IPS-15b (cell line): ENCODE data around the gene KRTAP10-7.
"Not testable (repeated sequence)": the region's sequence is repeated elsewhere in the genome, so short reads cannot be mapped to it uniquely, and the experiment has no call there.

Experiments used
- H3K27me3 ChIP-seq: one replicate; pipeline ENCODE4 v1.6.1; 2013; ENCODE audit warnings: low read length; ENCODE audit not compliant: control insufficient read depth, insufficient read depth
- H3K36me3 ChIP-seq: one replicate; pipeline ENCODE4 v1.6.1; 2013; ENCODE audit warnings: low read length; ENCODE audit not compliant: control insufficient read depth, insufficient read depth
- H3K4me1 ChIP-seq: one replicate; pipeline ENCODE4 v1.6.1; 2013; ENCODE audit warnings: mild to moderate bottlenecking, low read length; ENCODE audit not compliant: control insufficient read depth, insufficient read depth
- H3K4me3 ChIP-seq: one replicate; pipeline ENCODE4 v1.5.1; 2013; ENCODE audit warnings: low read depth, low read length
- H3K9ac ChIP-seq: one replicate; pipeline ENCODE4 v1.6.1; 2013; ENCODE audit warnings: low read depth, mild to moderate bottlenecking, low read length
- H3K9me3 ChIP-seq: one replicate; pipeline ENCODE4 v1.6.1; 2013; ENCODE audit warnings: mild to moderate bottlenecking, low read length; ENCODE audit not compliant: control insufficient read depth, insufficient read depth

KRTAP10-7 gene, protein sequence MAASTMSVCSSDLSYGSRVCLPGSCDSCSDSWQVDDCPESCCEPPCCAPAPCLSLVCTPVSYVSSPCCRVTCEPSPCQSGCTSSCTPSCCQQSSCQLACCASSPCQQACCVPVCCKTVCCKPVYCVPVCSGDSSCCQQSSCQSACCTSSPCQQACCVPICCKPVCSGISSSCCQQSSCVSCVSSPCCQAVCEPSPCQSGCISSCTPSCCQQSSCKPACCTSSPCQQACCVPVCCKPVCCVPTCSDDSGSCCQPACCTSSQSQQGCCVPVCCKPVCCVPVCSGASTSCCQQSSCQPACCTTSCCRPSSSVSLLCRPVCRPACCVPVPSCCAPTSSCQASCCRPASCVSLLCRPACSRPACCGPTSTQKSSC

GRCh38 chr21:44600118-44600978 is at the start of gene KRTAP10-7:
Gene KRTAP10-7 (plus strand): TSS chr21:44600597. CDS start chr21:44600622, 25 bp downstream.
- not testable (repeated sequence) for H3K4me1 ChIP-seq, H3K4me3 ChIP-seq

DNA sequence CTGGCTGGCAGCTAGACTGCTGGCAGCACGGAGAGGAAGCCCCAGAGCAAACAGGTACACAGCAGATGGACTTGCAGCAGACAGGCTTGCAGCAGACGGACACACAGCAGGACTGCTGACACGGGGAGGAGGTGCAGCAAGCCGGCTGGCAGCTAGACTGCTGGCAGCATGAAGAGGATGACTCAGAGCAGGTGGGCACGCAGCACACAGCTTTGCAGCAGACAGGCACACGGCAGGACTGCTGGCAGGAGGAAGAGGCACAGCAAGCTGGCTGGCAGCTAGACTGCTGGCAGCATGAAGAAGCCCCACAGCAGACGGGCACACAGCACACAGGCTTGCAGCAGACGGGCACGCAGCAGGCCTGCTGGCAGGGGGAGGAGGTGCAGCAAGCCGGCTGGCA is 49.6 kb upstream of the KRTAP10-7 start:
- H3K9me3 ChIP-seq = no peaks in the 10 kb centered on the region
- no peak overlapping the region for H3K9ac ChIP-seq
- H3K4me1 ChIP-seq = peaks cover 20% of the 10 kb centered on the region
- H3K4me3 ChIP-seq = no peak overlapping the region
- peaks cover 2% of the 10 kb centered on the region for H3K36me3 ChIP-seq
- no peaks in the 10 kb centered on the region for H3K27me3 ChIP-seq

More at GRCh38 chr21:44600118-44600978, at the start of gene KRTAP10-7:
- not testable (repeated sequence) for H3K36me3 ChIP-seq, H3K27me3 ChIP-seq, H3K9me3 ChIP-seq, H3K9ac ChIP-seq

GRCh38 chr21:44551340-44551961 is 48.9 kb upstream of the KRTAP10-7 start, which contains the start of gene KRTAP10-2:
Gene KRTAP10-2 (minus strand): TSS chr21:44551505. CDS start chr21:44551458, 47 bp downstream.
- Histone ChIP-seq H3K4me1 (peaks cover 20% of the 10 kb centered on the region), H3K9ac (no peak within 1 kb of the TSS), H3K9me3 (no peaks in the 10 kb centered on the region), H3K27me3 (no peaks in the 10 kb centered on the region), H3K36me3 (peaks cover 2% of the 10 kb centered on the region), H3K4me3 (no peak within 1 kb of the TSS)

DNA sequence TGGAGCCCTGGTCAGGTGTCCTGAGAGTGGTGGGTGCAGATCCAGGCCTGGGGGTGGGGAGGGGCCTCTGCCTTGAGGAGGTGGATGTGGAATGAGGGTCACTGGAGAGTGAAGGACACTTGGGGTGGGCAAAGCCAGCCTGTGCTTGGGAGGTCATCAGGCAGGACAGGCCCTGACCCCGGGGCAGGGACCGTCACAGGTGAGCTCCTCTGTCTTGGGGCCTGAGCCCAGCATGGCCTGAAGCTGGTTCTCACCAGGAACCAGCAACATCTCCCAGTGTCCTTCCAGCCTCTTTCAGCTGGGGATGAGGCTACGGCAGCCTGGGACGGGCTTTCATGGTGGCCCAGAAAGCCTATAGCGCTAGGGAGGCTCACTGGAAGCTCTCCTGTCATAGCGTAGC is 48.3 kb upstream of the KRTAP10-7 start:
- Histone ChIP-seq H3K4me3 (no peak overlapping the region), H3K36me3 (peaks cover 2% of the 10 kb centered on the region), H3K4me1 (peaks cover 20% of the 10 kb centered on the region), H3K9me3 (no peaks in the 10 kb centered on the region), H3K27me3 (no peaks in the 10 kb centered on the region), H3K9ac (no peak overlapping the region)

- no peaks in the 10 kb centered on the region for H3K9me3 ChIP-seq
- H3K36me3 ChIP-seq = peaks cover 2% of the 10 kb centered on the region
- peaks cover 19% of the 10 kb centered on the region for H3K4me1 ChIP-seq
- no peak overlapping the region for H3K9ac ChIP-seq
- H3K27me3 ChIP-seq = no peaks in the 10 kb centered on the region
- H3K4me3 ChIP-seq = no peak overlapping the region
These were observed 47.7 kb upstream of the KRTAP10-7 start for GRCh38 chr21:44552681-44553080.

GRCh38 chr21:44555200-44555875 is 45.1 kb upstream of the KRTAP10-7 start:
- no peaks in the 10 kb centered on the region for H3K27me3 ChIP-seq
- peaks cover 2% of the 10 kb centered on the region for H3K36me3 ChIP-seq
- no peak overlapping the region for H3K4me3 ChIP-seq
- H3K4me1 ChIP-seq = peaks cover 6% of the 10 kb centered on the region
- H3K9ac ChIP-seq = no peak overlapping the region
- H3K9me3 ChIP-seq = no peaks in the 10 kb centered on the region

GRCh38 chr21:44556879-44557278 is 43.5 kb upstream of the KRTAP10-7 start:
- Histone ChIP-seq H3K9me3 (no peaks in the 10 kb centered on the region), H3K9ac (no peak overlapping the region), H3K4me1 (peaks cover 3% of the 10 kb centered on the region), H3K4me3 (no peak overlapping the region), H3K27me3 (no peaks in the 10 kb centered on the region), H3K36me3 (peaks cover 2% of the 10 kb centered on the region)

GRCh38 chr21:44557491-44558328 is 42.7 kb upstream of the KRTAP10-7 start:
- H3K27me3 ChIP-seq = no peaks in the 10 kb centered on the region
- no peak overlapping the region for H3K4me3 ChIP-seq
- no peak overlapping the region for H3K9ac ChIP-seq
- H3K4me1 ChIP-seq = peaks cover 3% of the 10 kb centered on the region
- H3K36me3 ChIP-seq = no peaks in the 10 kb centered on the region
- H3K9me3 ChIP-seq = no peaks in the 10 kb centered on the region

GRCh38 chr21:44558329-44558675 is 42.1 kb upstream of the KRTAP10-7 start:
- H3K4me1 ChIP-seq, H3K36me3 ChIP-seq, H3K9ac ChIP-seq, H3K4me3 ChIP-seq, H3K27me3 ChIP-seq, H3K9me3 ChIP-seq: not testable (repeated sequence)

DNA sequence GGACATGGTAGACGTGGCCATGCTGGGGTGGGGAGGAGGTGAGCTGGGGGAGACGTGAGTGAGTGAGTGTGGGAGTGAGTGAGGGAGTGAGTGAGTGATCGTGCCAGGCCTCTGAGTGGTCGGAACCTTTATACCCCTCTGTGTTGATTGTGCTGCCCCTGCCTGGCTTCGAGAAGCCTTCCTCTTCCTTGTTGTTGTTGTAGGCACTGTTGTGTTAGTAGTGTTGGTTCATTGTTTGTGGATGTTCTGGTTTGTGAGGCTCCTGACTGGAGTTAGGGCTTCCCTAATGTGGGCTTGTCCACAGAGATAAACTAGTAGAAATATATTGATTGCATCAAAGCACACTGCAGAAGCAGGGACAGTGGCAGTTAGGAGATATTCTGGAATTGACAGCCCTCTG is 41.7 kb upstream of the KRTAP10-7 start, which contains the start of gene KRTAP10-3:
TSS of gene KRTAP10-3 (minus strand) at position 101 of the 400 bp plus-strand sequence. CDS start at position 21, 80 bp downstream.
- H3K4me3 ChIP-seq = no peak within 1 kb of the TSS
- H3K36me3 ChIP-seq = no peaks in the 10 kb centered on the region
- no peaks in the 10 kb centered on the region for H3K27me3 ChIP-seq
- H3K9ac ChIP-seq = no peak within 1 kb of the TSS
- H3K9me3 ChIP-seq = no peaks in the 10 kb centered on the region
- H3K4me1 ChIP-seq = no peaks in the 10 kb centered on the region
